ENCODE measurements around the gene PBX2. TPM values are rescaled to one million over a fixed set of nuclear protein-coding genes. Genes with fewer than 3 reads are reported as not detected.
A peak's percentile ranks its signal among the peaks of the same experiment; 100 is the strongest.

Gene PBX2
- total RNA-seq, 2 experiments from 2014 or later, result 60.5 to 68.5 TPM

DNA sequence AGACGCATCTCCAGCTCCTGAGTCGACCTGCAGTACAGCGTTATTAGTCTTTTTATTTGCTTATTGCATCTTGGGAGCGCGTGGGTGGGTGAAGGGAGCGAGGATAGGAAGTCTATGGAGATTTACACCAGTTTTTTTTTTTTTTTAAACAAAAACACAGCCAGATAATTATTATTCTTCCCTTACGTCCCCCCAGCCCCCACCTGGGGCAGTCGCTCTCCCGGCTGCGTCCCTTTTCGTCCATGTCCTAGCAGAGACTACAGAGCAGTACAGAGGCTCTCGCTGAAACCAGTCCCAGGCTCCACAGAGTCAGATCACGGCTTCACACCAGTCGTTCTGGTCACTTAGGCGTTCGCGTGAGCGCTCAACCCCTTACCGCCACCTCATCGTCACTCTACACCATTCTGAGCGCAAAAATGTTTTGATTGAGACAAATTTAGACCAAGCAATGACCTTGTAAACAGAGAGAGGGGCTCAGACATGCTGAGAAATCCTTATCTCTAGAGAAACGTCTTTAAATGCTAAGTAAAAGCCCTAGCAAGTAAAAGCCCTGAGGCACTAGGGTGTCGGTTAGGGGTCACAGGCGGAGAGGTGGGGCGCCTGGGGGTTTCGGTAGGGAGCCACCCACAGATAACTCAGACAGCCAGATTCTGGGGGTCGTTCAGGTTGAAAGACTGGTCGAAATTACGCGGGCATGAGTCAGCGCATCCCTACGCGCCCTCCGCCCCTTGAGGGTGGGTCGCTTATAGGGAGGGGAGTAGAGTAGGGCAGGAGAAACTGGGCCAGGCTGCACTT, 37.0 kb downstream of the PBX2 start:
- Mint-ChIP-seq H3K36me3 (ENCODE audit: low read depth) (peaks cover 7% of the 10 kb centered on the region), H3K4me3 (peak overlapping the region; percentile 48), H3K27me3 (ENCODE audit: low read depth) (peaks cover 27% of the 10 kb centered on the region), H3K27ac (peak overlapping the region; percentile 62), H3K4me1 (ENCODE audit: low read depth) (peaks cover 56% of the 10 kb centered on the region), H3K9me3 (ENCODE audit: insufficient read depth) (no peaks in the 10 kb centered on the region)
- DNase-seq (no peak), ATAC-seq (no peak)
- POLR2A ChIA-PET, result interaction anchor here (1.5 kb wide), 1 partner anchor 23 kb away, joined by 5 read pairs; the partner anchor contains the start of gene FKBPL
- CTCF ChIA-PET, result interaction anchor here (0.9 kb wide), 1 partner anchor 25 kb away, joined by 3 read pairs; the partner anchor contains the start of gene ATF6B

DNA sequence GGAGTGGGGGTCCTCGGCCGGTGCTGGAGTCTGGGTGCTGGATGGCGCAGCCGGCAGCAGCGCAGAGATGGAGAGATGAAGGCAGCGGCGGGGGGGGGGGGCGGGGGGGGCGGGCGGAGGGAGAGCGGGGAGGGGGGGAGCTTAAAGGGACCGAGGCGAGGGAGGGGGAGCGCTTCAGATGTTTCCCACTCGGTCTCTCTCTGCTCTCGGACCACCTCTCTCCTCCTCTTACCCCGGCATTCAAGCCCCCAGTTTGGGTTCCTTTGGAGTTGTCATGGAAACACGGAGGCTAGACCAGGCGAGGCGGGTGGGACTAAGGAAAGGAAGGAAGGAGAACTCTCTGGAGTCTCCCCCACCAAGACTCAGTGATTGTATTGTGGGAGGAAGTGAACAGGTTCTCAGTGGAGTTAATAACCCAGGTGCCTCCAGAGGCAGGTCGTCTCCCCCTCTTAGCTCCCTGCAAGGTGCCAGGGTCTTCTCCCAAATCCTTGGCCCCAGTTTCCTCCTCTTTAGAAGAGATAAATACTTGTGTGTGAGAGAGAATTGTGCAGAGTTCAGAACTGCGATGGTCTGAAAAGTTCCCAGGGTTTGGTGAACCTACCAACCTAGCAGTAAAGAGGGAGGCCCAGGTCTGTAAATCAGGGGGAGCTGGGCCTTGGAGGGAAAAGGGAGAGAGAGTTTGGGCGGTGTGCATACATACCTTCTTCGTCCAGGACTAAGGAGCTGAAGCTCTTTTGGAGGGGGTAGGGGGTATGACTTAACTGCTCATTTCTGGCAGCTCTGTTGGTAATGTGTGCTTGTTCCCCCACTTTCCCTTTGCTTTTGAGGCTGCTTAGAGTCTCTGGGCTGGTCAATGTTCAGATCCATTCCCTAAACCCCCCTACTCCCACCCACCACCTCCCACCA, 37.9 kb downstream of the PBX2 start, which contains the start of gene PRRT1:
Gene PRRT1, minus strand, starts transcription at position 77 of the 906 bp plus-strand sequence. CDS start 112 bp downstream, outside the sequence.
- no peak for DNase-seq
- Mint-ChIP-seq H3K36me3 (ENCODE audit: low read depth) (no peaks in the 10 kb centered on the region), H3K9me3 (ENCODE audit: insufficient read depth) (no peaks in the 10 kb centered on the region), H3K4me1 (ENCODE audit: low read depth) (peaks cover 56% of the 10 kb centered on the region), H3K27me3 (ENCODE audit: low read depth) (peaks cover 34% of the 10 kb centered on the region), H3K27ac (peak within 1 kb of the TSS; percentile 61), H3K4me3 (no peak within 1 kb of the TSS)
- no peak for ATAC-seq
- CTCF ChIA-PET, result interaction anchor here (0.8 to 1.5 kb wide), 5 partner anchors 17 to 262 kb away, joined by 3 to 6 read pairs (median 3); partner anchors contain the start of gene ATF6B
- POLR2A ChIA-PET, result interaction anchor here (1.5 kb wide), 1 partner anchor 22 kb away, joined by 5 read pairs; the partner anchor contains the start of gene FKBPL

DNA sequence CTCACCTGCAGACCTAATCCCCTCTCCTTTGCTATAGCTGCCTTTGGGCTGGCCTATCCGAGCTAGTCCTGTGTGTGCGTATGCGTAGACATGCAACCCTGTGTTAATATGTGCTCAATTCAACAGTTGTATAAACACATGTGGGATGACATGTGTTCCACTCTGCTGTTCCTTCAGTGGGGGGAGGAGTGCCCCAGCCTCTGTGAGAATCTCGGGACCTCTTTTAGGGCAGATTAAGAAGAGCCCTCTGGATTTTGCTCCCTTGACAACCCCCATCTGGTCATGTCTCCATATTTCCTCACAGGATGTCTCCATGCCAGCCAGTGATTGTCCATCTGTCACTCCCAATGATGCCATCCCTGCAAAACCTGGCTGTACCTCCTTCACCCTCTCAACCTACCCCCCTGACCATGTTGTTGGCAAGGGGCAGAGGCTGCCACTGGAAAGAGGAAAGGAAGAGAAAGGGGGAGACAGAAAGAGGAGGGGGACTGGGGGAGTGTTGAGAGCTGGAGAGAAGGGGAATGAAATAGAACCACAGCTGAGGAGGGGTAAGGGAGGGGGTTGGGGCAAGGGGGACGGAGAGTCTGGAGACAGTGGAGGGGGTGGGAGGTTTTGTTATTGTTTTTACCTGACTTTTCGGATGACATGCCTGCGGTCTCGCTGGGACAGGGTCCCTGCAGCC, 38.7 kb downstream of the PBX2 start:
- Mint-ChIP-seq H3K9me3 (ENCODE audit: insufficient read depth) (no peaks in the 10 kb centered on the region), H3K4me1 (ENCODE audit: low read depth) (peaks cover 56% of the 10 kb centered on the region), H3K36me3 (ENCODE audit: low read depth) (no peaks in the 10 kb centered on the region), H3K4me3 (no peak overlapping the region), H3K27ac (peak overlapping the region; percentile 61), H3K27me3 (ENCODE audit: low read depth) (peaks cover 40% of the 10 kb centered on the region)
- CTCF ChIA-PET, result interaction anchor here (0.8 to 1.5 kb wide), 4 partner anchors 18 to 263 kb away, joined by 3 to 6 read pairs (median 3); no protein-coding TSS in a partner anchor
- DNase-seq, result no peak
- POLR2A ChIA-PET, result interaction anchor here (1.5 kb wide), 1 partner anchor 21 kb away, joined by 5 read pairs; the partner anchor contains the start of gene FKBPL
- ATAC-seq, result no peak

DNA sequence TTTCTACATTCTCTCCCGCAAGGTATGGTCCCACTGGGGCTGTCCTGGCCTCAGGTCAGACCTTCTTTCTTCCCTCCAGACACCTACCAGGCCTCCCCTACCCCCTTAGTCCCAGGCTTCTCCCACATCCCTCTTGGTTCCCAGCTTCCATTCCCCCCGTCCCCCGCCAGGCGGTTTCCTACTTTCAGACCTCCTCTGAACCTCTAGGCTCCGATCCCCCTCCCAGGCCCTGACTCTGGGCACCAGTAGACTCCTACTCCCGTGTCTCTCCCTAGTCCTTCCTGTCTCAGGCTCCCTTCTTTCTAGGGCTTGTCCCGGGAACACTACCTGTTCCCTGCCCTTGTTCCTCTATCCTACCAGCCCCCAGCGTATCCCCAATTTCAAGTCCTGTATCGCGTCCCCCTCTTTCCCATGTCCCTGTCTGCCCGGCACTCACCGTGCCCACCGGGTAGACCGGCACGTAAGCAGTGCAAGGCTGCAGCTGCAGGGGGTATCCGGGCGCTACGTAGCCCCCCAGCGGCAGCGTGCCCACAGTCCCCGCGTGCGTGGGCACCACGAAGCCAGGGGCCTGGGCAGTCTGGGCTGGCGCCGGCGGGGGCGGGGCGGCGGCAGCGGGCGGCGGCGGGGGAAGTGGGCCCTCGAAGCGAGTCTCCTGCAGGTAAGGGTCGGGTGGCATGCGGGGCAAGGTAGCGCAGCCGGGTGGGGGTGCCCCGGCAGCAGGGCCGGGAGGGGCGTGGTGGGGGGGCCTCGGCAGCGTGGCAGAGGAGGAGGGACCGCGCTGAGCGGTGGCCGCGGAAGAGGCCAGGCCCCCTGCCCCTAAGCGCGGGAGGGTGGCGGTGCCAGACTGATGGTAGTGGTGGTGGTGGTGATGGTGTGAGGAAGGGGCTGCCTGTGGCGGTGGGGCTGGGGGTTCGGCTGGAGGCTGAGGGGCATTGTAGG, 39.8 kb downstream of the PBX2 start:
- peaks cover 51% of the 10 kb centered on the region for H3K4me1 Mint-ChIP-seq (ENCODE audit: low read depth)
- DNase-seq, result no peak
- H3K9me3 Mint-ChIP-seq (ENCODE audit: insufficient read depth), result no peaks in the 10 kb centered on the region
- peaks cover 43% of the 10 kb centered on the region for H3K27me3 Mint-ChIP-seq (ENCODE audit: low read depth)
- POLR2A ChIA-PET, result no interaction called here
- no peak for ATAC-seq
- CTCF ChIA-PET, result interaction anchor here (1.5 kb wide), 1 partner anchor 45 kb away, joined by 6 read pairs; no protein-coding TSS in a partner anchor
- H3K27ac Mint-ChIP-seq, result no peak overlapping the region
- H3K4me3 Mint-ChIP-seq, result no peak overlapping the region
- H3K36me3 Mint-ChIP-seq (ENCODE audit: low read depth), result no peaks in the 10 kb centered on the region

DNA sequence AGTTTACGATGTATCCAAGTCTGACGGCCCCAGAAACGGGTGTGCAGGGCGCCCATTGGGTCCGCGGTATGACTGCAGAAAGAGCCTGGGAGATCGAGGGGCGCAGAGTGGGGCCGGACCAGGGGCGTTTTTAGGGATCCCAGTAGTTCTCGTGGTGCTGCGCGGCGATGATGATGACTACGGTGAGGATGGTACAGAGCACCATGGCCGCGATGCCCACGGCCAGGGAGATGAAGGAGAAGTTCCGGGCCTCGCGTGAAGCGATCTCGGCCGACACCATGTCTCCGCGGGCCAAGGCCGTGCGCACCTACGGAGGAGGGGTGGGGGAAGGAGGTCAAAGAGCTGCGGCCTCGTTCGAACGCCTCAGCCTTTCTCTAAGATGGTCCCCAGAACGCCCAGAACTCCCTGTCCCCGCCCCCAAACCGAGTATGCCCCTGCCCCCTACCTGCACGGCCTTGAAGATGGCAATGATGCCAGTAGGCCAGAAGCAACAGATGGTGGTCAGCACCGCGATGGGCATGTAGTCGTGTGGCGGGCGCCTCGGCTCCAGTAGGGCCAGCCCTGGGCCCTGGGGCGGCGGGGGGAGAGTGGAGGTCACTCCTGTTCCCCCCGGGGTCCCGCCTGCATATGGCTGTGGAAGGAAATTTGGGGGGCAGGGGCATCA, 40.8 kb downstream of the PBX2 start:
- H3K36me3 Mint-ChIP-seq (ENCODE audit: low read depth), result no peaks in the 10 kb centered on the region
- ATAC-seq (peak; percentile 16), DNase-seq (no peak)
- H3K4me3 Mint-ChIP-seq, result peak overlapping the region; percentile 68
- H3K9me3 Mint-ChIP-seq (ENCODE audit: insufficient read depth), result no peaks in the 10 kb centered on the region
- peaks cover 43% of the 10 kb centered on the region for H3K27me3 Mint-ChIP-seq (ENCODE audit: low read depth)
- H3K4me1 Mint-ChIP-seq (ENCODE audit: low read depth), result peaks cover 44% of the 10 kb centered on the region
- H3K27ac Mint-ChIP-seq, result peak overlapping the region; percentile 48
- ChIA-PET CTCF (interaction anchor here (0.8 to 1.8 kb wide), 4 partner anchors 9 to 46 kb away, joined by 3 to 4 read pairs (median 4); partner anchors contain the start of gene GPSM3), POLR2A (no interaction called here)

DNA sequence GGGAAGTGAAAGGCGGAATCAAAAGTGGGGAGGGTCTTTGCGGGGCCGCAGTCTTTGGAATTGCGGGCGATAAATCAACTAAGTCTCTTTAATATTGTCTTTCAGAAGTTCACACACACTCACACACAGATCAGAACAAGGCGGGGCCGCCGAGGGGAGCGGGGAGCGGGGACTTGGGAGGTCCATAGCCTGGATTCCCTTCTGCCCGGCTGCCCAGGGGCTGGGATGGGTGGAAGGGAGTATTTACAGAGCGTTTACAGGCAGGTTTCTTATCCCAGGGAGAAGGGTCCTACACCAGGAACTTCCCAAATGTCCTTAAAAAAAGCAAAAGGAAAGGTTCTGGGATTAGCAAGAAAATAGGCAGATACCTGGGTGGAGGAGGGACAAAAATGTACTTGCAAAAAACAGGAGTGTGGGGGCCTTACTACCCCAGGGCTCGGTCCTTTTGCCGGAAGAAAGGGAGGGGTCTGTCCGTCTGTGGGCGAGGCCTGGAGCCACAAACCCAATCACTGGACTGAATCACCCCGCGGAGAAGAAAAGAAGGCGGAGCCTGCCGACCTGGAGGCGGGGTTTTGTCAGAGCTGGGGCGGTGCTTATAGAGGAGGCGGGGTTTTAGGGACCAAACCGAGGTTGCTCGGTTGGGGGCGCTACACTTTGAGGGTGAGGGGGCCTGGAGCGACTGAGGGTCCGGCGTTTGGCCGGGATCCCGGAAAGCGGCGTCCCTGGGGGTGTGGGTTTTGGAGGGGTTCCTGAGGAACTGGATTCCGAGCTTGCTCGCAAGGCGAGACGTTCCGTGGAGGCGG, 41.5 kb downstream of the PBX2 start:
- Mint-ChIP-seq H3K36me3 (ENCODE audit: low read depth) (no peaks in the 10 kb centered on the region), H3K27ac (peak overlapping the region; percentile 48), H3K9me3 (ENCODE audit: insufficient read depth) (no peaks in the 10 kb centered on the region), H3K4me1 (ENCODE audit: low read depth) (peaks cover 37% of the 10 kb centered on the region), H3K4me3 (peak overlapping the region; percentile 68), H3K27me3 (ENCODE audit: low read depth) (peaks cover 43% of the 10 kb centered on the region)
- DNase-seq (peak; percentile 68), ATAC-seq (peak; percentile 62)
- ChIA-PET CTCF (interaction anchor here (0.8 to 1.8 kb wide), 5 partner anchors 8 to 47 kb away, joined by 3 to 4 read pairs (median 3); partner anchors contain the start of gene GPSM3), POLR2A (interaction anchor here (0.7 to 1.2 kb wide), 3 partner anchors 20 to 69 kb away, joined by 3 read pairs; partner anchors contain the start of gene ATF6B)

DNA sequence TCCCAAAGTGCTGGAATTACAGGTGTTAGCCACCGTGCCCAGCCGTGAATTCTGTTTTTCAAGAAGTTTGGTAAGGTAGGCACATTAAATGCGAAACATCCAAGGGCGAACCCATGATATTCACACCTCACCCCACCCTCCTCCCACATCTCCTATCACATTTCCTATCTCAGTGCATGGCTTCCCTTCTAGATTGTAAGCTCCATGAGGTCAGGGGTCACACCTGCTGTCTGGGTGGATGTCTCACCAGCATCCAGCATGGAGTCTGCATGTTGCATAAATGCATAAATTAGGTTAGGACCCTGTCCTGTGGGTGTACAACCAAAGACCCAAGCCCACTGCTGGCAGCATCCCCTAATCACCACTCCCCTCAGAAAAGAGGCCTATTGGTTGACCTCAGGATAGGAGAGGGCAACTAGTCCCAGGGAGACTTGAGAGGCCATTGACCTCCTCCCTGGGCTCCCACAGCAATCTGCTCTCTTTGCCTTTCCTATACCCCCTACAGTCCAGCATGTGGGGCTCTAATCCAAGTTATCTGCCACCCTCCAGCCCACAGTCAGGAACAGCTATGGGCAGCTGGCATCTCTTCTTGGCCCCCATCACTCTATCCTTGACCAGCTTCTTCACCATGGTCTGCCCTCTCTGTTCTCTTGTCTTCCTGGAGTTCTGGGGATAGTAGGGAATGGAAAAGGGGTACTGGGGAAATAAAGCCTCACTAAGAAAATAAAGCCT, 42.4 kb downstream of the PBX2 start:
- no peak for ATAC-seq
- Mint-ChIP-seq H3K36me3 (ENCODE audit: low read depth) (no peaks in the 10 kb centered on the region), H3K4me1 (ENCODE audit: low read depth) (peaks cover 31% of the 10 kb centered on the region), H3K9me3 (ENCODE audit: insufficient read depth) (no peaks in the 10 kb centered on the region), H3K27me3 (ENCODE audit: low read depth) (peaks cover 43% of the 10 kb centered on the region), H3K27ac (no peak overlapping the region), H3K4me3 (no peak overlapping the region)
- DNase-seq, result no peak
- ChIA-PET POLR2A (interaction anchor here (0.7 to 1.2 kb wide), 3 partner anchors 19 to 69 kb away, joined by 3 read pairs; partner anchors contain the start of gene ATF6B), CTCF (interaction anchor here (0.9 to 1.8 kb wide), 2 partner anchors 10 to 48 kb away, joined by 3 to 4 read pairs; no protein-coding TSS in a partner anchor)

DNA sequence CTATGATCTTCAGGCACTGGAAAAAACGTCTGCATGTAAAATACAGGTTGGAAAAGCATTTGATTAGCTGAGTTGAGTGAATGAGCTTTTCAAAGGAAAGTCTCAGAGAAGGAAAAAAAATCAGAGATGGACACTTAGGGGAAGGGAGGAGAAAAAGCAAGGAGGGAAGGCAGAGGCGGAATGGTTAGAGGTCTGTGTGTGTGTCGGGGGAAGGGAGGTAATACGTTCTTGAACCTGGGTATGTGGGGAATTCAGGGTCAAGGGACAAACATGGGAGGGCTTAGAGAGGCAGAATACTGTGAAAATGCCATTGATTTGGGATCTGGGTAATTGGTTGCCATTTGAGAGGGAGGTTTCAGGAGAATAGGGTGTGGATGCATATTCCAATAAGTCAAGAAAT, 43.3 kb downstream of the PBX2 start:
- no peak for ATAC-seq
- H3K4me1 Mint-ChIP-seq (ENCODE audit: low read depth), result peaks cover 23% of the 10 kb centered on the region
- H3K9me3 Mint-ChIP-seq (ENCODE audit: insufficient read depth), result no peaks in the 10 kb centered on the region
- no peak for DNase-seq
- POLR2A ChIA-PET, result no interaction called here
- CTCF ChIA-PET, result no interaction called here
- H3K36me3 Mint-ChIP-seq (ENCODE audit: low read depth), result no peaks in the 10 kb centered on the region
- no peak overlapping the region for H3K4me3 Mint-ChIP-seq
- peaks cover 46% of the 10 kb centered on the region for H3K27me3 Mint-ChIP-seq (ENCODE audit: low read depth)
- peak overlapping the region; percentile 2 for H3K27ac Mint-ChIP-seq

DNA sequence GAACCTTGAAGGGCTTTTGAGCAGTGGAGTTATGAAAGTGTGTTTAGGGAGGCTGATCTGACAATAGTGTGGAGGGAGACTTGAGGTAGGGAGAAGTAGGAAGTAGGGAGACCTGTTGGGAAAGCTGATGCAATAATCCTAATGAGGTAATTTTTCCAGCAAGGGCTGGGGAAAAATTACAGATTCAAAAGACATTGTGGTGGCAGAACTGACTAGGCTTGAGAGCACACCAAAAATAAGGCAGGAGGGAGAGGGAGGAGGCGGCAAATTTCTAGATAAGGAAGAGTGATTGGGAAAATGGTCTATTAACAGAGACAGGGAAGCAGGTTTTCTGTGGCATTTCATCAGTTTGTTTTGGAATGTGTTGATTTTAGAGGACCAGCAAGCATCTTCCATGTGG, 43.7 kb downstream of the PBX2 start:
- peaks cover 45% of the 10 kb centered on the region for H3K27me3 Mint-ChIP-seq (ENCODE audit: low read depth)
- DNase-seq, result no peak

More for the DNA sequence above, 43.7 kb downstream of the PBX2 start:
- CTCF ChIA-PET, result interaction anchor here (1.3 kb wide), 1 partner anchor 16 kb away, joined by 3 read pairs; the partner anchor contains the start of gene FKBPL
- Mint-ChIP-seq H3K4me1 (ENCODE audit: low read depth) (peaks cover 22% of the 10 kb centered on the region), H3K27ac (no peak overlapping the region), H3K9me3 (ENCODE audit: insufficient read depth) (no peaks in the 10 kb centered on the region), H3K4me3 (no peak overlapping the region), H3K36me3 (ENCODE audit: low read depth) (no peaks in the 10 kb centered on the region)
- POLR2A ChIA-PET, result no interaction called here
- ATAC-seq, result no peak
